GM12872 (cell line): ENCODE measurements around the gene NAALADL2.

Source experiments
- TF ChIP-seq, protein P1 (sequence below): IDR thresholded peaks from 3 replicates; pipeline ENCODE4 v1.5.1; 2011; ENCODE audit warnings: low read depth, mild to moderate bottlenecking, low read length, moderate library complexity; ENCODE audit not compliant: insufficient read depth

Gene NAALADL2

DNA sequence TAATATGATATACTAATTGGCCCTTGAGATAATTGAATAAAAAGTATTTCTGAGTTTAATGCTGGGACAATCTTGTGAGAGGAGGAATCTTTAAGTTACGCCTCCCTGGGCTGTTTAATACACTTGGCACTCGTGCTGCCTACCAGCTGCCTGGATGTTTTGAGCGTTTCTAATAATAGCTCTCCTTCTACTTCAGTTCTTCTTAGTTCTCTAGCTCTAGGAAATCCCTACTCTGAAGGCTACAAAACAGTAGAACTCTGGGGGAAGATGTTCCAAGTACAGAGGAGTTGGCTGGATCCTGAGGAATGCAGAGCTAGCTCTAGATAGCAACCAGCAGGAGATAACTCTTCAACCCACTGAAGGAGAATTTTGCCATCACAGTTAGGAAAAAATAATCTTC lies 3.5 kb downstream of the NAALADL2 start:
- TF ChIP-seq, protein P1, sequence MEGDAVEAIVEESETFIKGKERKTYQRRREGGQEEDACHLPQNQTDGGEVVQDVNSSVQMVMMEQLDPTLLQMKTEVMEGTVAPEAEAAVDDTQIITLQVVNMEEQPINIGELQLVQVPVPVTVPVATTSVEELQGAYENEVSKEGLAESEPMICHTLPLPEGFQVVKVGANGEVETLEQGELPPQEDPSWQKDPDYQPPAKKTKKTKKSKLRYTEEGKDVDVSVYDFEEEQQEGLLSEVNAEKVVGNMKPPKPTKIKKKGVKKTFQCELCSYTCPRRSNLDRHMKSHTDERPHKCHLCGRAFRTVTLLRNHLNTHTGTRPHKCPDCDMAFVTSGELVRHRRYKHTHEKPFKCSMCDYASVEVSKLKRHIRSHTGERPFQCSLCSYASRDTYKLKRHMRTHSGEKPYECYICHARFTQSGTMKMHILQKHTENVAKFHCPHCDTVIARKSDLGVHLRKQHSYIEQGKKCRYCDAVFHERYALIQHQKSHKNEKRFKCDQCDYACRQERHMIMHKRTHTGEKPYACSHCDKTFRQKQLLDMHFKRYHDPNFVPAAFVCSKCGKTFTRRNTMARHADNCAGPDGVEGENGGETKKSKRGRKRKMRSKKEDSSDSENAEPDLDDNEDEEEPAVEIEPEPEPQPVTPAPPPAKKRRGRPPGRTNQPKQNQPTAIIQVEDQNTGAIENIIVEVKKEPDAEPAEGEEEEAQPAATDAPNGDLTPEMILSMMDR = no peak

DNA sequence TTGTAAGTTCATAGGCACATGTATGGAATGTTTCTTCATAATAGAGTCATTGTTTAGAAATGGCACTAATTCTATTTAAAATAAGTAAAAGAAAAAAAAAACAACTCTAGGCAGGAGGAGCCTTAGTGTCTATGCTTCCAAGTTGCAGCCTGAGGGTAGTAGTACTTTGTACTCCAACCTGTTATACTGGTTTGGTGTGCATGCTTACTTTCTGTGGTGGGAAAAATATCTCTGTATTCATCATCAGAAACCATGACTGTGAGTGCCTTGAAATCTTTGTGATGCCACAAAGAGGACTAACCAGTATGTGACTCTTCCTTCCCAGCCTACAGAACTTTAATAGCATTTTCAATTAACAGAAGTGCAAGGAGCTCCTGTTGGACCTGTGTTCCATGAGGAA lies 4.4 kb downstream of the NAALADL2 start:
- TF ChIP-seq, protein P1 = no peak

DNA sequence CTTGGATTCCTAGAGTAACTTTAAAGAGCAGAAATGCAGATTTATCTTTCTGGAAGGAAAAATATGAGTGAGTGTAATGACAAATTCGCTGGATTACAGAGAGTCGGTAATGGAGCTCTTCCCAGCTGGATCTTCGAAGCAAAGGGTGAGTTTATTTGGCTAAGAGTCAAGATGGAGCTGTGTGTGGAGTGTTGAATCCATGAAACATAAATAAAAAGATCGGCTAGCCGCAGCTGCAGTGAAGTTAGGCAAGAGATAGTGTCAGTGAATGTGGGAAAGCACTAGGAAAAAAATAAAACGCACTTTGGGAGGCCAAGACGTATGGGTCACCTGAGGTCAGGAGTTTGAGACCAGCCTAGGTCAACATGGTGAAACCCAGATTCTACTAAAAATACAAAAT lies 10.3 kb downstream of the NAALADL2 start:
- TF ChIP-seq, protein P1 = no peak

DNA sequence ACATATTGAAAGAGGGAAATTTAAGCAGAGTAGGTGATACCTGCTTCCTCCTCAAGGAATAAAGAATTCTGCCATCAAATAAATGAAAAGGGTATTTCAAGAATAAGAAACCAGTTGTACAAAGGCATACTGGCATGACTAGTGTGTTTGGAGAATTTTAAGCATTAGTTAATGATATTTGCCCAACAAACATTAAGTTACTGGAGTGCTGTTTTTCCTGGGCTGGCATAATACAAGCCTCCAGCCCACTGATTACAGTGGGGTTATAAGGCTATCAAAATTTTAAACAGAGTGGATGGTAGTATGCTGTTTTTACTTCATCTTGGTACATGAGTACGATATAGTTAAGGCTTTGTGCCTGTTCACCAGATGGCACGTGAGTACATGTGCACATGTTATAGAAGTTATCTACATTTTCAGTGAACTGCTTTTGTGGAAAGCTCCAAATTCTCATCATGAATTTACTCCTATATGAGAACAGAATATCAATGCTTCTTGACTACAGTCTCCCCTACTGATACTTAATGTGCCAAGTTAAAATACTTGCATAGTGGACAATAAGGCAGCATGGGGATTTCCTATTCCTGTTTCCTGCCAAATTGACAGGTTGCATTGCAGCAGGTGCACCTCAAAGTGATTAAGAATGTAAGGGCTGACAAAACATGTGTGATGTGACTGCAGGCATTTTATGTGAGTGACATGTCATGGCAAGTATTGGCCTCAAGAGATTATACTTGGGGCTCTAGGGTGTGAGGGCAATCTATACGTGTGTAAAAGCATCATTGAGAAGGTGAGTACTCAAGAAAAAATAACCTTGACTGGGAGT lies 14.9 kb downstream of the NAALADL2 start:
- TF ChIP-seq, protein P1 = no peak

DNA sequence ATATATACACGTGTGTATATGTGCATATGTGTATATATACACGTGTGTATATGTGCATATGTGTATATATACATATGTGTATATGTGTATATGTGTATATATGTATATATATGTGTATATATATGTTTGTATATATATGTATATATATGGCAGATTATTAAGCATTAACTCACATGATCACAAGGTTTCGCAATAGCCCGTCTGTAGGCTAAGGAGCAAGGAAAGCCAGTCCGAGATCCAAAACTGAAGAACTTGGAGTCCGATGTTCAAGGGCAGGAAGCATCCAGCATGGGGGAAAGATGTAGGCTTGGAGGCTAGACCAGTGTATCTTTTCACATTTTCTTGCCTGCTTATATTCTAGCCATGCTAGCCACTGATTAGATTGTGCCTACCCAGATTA lies 23.7 kb downstream of the NAALADL2 start:
- TF ChIP-seq, protein P1 = no peak

DNA sequence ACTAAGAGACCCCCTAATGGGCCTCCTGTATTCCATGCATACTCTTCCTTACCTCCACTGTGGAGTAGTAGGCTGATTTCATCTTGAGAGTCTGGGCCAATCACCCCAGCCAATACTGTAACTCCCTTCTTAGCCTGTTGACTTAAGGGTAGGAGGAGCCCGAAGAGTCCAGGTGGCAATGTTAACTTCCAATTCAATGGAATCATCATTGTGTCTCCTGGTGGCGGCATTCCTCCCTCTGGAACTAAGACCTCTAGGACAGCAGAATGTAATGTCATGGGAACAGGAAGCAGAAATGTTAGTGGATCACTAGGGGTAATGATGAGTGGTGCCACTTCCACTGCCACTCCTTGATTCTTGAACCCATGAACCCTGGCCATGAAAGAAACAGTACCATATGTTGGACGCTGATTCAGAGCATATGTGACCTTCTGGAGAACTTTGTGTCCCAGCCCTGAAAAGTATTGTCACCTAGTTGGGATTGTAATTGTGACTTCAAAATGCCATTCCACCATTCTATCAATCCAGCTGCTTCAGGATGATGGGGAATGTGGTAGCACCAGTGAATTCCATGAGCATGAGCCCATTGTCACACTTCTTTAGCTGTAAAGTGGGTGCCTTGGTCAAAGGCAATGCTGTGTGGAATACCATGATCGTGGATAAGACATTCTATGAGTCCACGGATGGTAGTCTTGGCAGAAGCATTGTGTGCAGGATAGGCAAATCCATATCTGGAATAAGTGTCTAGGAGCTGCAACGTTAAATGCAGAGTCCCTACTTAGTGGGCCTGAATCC lies 24.9 kb downstream of the NAALADL2 start:
- TF ChIP-seq, protein P1 = no peak

DNA sequence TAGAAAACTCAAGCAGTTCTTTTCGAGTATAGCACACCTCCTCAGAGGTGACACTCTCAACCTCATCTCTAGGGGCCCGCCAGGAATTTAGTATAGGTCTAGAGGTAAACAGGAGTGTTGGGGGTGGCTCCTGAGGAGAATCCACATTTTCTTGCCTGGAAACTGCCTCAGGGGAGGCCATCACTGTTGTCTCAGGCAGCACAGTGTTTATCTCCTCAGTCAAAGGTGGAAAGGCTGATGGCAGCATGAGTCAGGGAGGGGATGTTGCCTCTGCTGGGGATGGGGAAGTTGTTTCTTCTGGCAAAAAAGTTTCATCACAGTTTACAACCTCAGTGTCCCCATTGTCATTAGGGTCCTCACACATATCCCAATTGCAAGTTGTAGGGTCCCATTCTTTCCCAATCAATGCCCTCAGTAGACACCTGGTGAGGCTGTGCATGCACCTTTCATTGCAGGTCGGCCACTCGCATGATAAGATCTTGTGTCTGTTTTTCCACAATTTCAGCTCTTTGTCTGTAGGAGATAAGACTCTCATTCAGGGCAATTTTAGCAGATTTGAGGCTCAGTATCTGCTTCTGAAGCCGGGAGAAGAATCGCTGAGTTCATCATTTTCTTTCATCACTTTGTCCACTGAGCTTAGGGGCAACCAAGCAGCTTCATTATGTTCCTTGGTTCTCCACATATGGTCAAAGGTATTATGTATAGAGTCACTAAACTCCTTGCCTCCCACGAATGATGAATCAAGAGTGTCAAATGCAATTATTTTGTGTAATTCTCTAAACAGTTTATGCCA lies 25.8 kb downstream of the NAALADL2 start:
- TF ChIP-seq, protein P1 = no peak
